MM.1S (cell line): ENCODE results near the gene LDLRAD4.

Experiments
- EZH2 ChIP-seq: fragments of 300-600 bp; sonication (generic); optimal IDR thresholded peaks from 2 replicates; pipeline ENCODE3; 2017; ENCODE audit warnings: low read depth, mild to moderate bottlenecking, antibody characterized with exemption, low read length, mixed read lengths
- EZH2phosphoT487 ChIP-seq: fragments of 300-600 bp; sonication (generic); IDR thresholded peaks from 2 replicates; pipeline ENCODE4 v1.6.1; 2018; ENCODE audit warnings: antibody characterized with exemption, low read length
- TF ChIP-seq, protein P1 (sequence below): fragments of 300-600 bp; sonication (generic); IDR thresholded peaks from 2 replicates; pipeline ENCODE4 v1.5.1; 2016; ENCODE audit warnings: antibody characterized with exemption, low read length, mixed read lengths

DNA sequence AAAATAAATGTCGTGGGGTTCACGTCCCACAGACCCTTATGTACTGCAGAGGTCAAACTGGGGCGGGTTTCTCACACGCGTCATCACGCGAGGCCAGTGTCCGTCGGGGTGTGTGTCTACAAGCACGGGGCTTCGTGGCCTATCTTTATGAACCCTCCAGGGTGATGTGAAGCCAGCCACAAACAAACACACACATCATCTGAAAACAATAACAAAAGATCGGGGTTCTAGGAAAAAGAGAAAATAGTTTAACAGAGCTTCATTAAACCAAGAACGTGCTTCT is 23.3 kb downstream of the LDLRAD4 start:
- TF ChIP-seq, protein P1, sequence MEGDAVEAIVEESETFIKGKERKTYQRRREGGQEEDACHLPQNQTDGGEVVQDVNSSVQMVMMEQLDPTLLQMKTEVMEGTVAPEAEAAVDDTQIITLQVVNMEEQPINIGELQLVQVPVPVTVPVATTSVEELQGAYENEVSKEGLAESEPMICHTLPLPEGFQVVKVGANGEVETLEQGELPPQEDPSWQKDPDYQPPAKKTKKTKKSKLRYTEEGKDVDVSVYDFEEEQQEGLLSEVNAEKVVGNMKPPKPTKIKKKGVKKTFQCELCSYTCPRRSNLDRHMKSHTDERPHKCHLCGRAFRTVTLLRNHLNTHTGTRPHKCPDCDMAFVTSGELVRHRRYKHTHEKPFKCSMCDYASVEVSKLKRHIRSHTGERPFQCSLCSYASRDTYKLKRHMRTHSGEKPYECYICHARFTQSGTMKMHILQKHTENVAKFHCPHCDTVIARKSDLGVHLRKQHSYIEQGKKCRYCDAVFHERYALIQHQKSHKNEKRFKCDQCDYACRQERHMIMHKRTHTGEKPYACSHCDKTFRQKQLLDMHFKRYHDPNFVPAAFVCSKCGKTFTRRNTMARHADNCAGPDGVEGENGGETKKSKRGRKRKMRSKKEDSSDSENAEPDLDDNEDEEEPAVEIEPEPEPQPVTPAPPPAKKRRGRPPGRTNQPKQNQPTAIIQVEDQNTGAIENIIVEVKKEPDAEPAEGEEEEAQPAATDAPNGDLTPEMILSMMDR, result no peak
- TF ChIP-seq EZH2 (no peak), EZH2phosphoT487 (no peak)
